HepG2 (cell line): ENCODE measurements around the gene DHX34. TPM values are rescaled to one million over a fixed set of nuclear protein-coding genes. Genes with fewer than 3 reads are reported as not detected.
A peak's percentile ranks its signal among the peaks of the same experiment; 100 is the strongest.

Experiments
- AKNA ChIP-seq: sonication (generic); formaldehyde crosslinking; IDR thresholded peaks from 2 replicates; pipeline ENCODE4 v1.4.0; 2020; ENCODE audit warnings: missing genetic modification reagents, borderline replicate concordance
- CREM ChIP-seq, 2 experiments: sonication (generic) in 1 of 2; formaldehyde crosslinking in 1 of 2; IDR thresholded peaks; 2 replicates each; pipeline versions ENCODE4 v1.4.0 to v1.6.1; 2016 to 2020; ENCODE audit warnings: antibody characterized with exemption in 1 of 2, mild to moderate bottlenecking in 1 of 2, missing genetic modification reagents in 1 of 2
- DDIT3 ChIP-seq: sonication (generic); formaldehyde crosslinking; IDR thresholded peaks from 2 replicates; pipeline ENCODE4 v1.4.0; 2020; ENCODE audit warnings: mild to moderate bottlenecking, missing genetic modification reagents
- FOXP1 ChIP-seq, 2 experiments: fragments of 450-650 bp in 1 of 2; IDR thresholded peaks; 2 replicates each; pipeline ENCODE4 v1.6.1; 2017 to 2018; ENCODE audit warnings: antibody characterized with exemption in 1 of 2
- GLI4 ChIP-seq: sonication (generic); formaldehyde crosslinking; IDR thresholded peaks from 2 replicates; pipeline ENCODE4 v1.5.1; 2020; ENCODE audit warnings: missing genetic modification reagents, mild to moderate bottlenecking, moderate library complexity, borderline replicate concordance
- IKZF4 ChIP-seq: sonication (generic); formaldehyde crosslinking; IDR thresholded peaks from 2 replicates; pipeline ENCODE4 v1.5.1; 2020; ENCODE audit warnings: borderline replicate concordance, mild to moderate bottlenecking, low read depth, missing genetic modification reagents; ENCODE audit errors: not compliant biosample characterization
- NCOR1 ChIP-seq: fragments of 200-600 bp; sonication (generic); IDR thresholded peaks from 2 replicates; pipeline ENCODE4 v1.7.0; 2017; ENCODE audit warnings: antibody characterized with exemption, low read length, borderline replicate concordance
- PRPF4 ChIP-seq: fragments of 200-400 bp; formaldehyde crosslinking; IDR thresholded peaks from 2 replicates; pipeline ENCODE4 v1.6.1; 2016; ENCODE audit warnings: low read length, low read depth; ENCODE audit not compliant: poor library complexity, severe bottlenecking
- RBM39 ChIP-seq: fragments of 200-400 bp; formaldehyde crosslinking; IDR thresholded peaks from one replicate; pipeline ENCODE4 v1.6.1; 2018; ENCODE audit warnings: antibody characterized with exemption, mild to moderate bottlenecking, low read depth, low read length; ENCODE audit not compliant: poor library complexity, severe bottlenecking
- REPIN1 ChIP-seq: sonication (generic); formaldehyde crosslinking; IDR thresholded peaks from 2 replicates; pipeline ENCODE4 v1.8.0; 2022; ENCODE audit warnings: missing genetic modification reagents, low read depth, mild to moderate bottlenecking, borderline replicate concordance
- SRSF9 ChIP-seq: fragments of 200-400 bp; formaldehyde crosslinking; IDR thresholded peaks from 2 replicates; pipeline ENCODE4 v1.6.1; 2018; ENCODE audit warnings: borderline replicate concordance, mild to moderate bottlenecking, low read depth, low read length; ENCODE audit not compliant: insufficient read depth, poor library complexity, severe bottlenecking
- TCF12 ChIP-seq, 2 experiments: fragments of 450-650 bp in 1 of 2; sonication (generic) in 1 of 2; formaldehyde crosslinking in 1 of 2; IDR thresholded peaks; 2 replicates each; pipeline versions ENCODE4 v1.6.1 to v1.8.0; 2017 to 2022; ENCODE audit warnings: antibody characterized with exemption in 1 of 2, mild to moderate bottlenecking in 1 of 2, missing genetic modification reagents in 1 of 2, moderate library complexity in 1 of 2
- ZBTB43 ChIP-seq: sonication (generic); formaldehyde crosslinking; conservative IDR thresholded peaks from 2 replicates; pipeline ENCODE4 v1.4.0; 2020; ENCODE audit warnings: missing genetic modification reagents
- ZNF121 ChIP-seq: sonication (generic); formaldehyde crosslinking; IDR thresholded peaks from 2 replicates; pipeline ENCODE4 v1.5.0; 2020; ENCODE audit warnings: mild to moderate bottlenecking, missing genetic modification reagents
- ZNF160 ChIP-seq: sonication (generic); formaldehyde crosslinking; IDR thresholded peaks from 2 replicates; pipeline ENCODE4 v1.8.0; 2022; ENCODE audit warnings: mild to moderate bottlenecking, inconsistent platforms, missing genetic modification reagents
- ZNF615 ChIP-seq: sonication (generic); formaldehyde crosslinking; IDR thresholded peaks from 2 replicates; pipeline ENCODE4 v1.5.0; 2020; ENCODE audit warnings: mild to moderate bottlenecking, missing genetic modification reagents, borderline replicate concordance
- polyA plus RNA-seq, 8 experiments: library from polyadenylated mRNA; depleted of rRNA in 3 of 8; stranded (reverse) in 7 of 8; unstranded in 1 of 8; fragments of >200 nt; fragmentation: Illumina TruSeq in 4 of 8; extraction: Trizol in 4 of 8; gene quantifications; 2 replicates each; pipeline versions ENCODE4 v1.2.1 to v1.2.3, GENCODE V29; 2011 to 2016; ENCODE audit warnings: low read depth in 4 of 8, missing spikeins in 1 of 8, mixed read lengths in 1 of 8; ENCODE audit not compliant: insufficient read depth in 1 of 8
- total RNA-seq, 5 experiments: library from RNA; depleted of rRNA; stranded (reverse); fragments of >200 nt; fragmentation: Illumina TruSeq; extraction: Trizol; gene quantifications; 2 replicates each; pipeline ENCODE4 v1.2.3, GENCODE V29; 2016; ENCODE audit warnings: low read depth in 1 of 5

Gene DHX34
- total and polyA plus RNA-seq, 2 of the 13 experiments (the other 11 are each of a cell fraction or from before 2014, with no cell fraction given) = 9.2 to 12.0 TPM

- TF ChIP-seq SRSF9 = no peak
- 0 out of 2 replicates have a peak, but pooled peaks have one; percentile 63 for TF ChIP-seq GLI4 (CRISPR knock-in tag)
- TF ChIP-seq ZNF121 (CRISPR knock-in tag) = no peak
- no peak for TF ChIP-seq PRPF4
- TF ChIP-seq ZNF615 (CRISPR knock-in tag) = no peak
- peak; percentile 80; the same call in 1 of the 2 replicates for TF ChIP-seq ZNF160 (CRISPR knock-in tag)
- TF ChIP-seq DDIT3 (CRISPR knock-in tag) = no peak
- 0 out of 2 replicates have a peak, but pooled peaks have one; percentile 37 for TF ChIP-seq REPIN1
- TF ChIP-seq TCF12 (IDR thresholded peaks at IDR 0.05) = no peak
- no peak for TF ChIP-seq TCF12 (CRISPR knock-in tag; IDR thresholded peaks at IDR 0.05)
- TF ChIP-seq NCOR1 = no peak
- peak; percentile 59 for TF ChIP-seq RBM39
- no peak for TF ChIP-seq IKZF4 (CRISPR knock-in tag)
- TF ChIP-seq AKNA (CRISPR knock-in tag) = no peak
- TF ChIP-seq CREM (IDR thresholded peaks at IDR 0.05) = no peak
- TF ChIP-seq CREM (CRISPR knock-in tag; IDR thresholded peaks at IDR 0.05) = no peak
- peak; percentile 63; the same call in 1 of the 2 replicates for TF ChIP-seq ZBTB43 (CRISPR knock-in tag)
- no peak for TF ChIP-seq FOXP1 (IDR thresholded peaks at IDR 0.05)
- TF ChIP-seq FOXP1 (CRISPR knock-in tag; IDR thresholded peaks at IDR 0.05) = no peak
Measured at GRCh38 chr19:47430041-47430802, 81.1 kb downstream of the DHX34 start (continued).
